ENCODE data around the gene GPD1L.
"Not testable (repeated sequence)": the region's sequence is repeated elsewhere in the genome, so short reads cannot be mapped to it uniquely, and the experiment has no call there.

GPD1L gene

DNA sequence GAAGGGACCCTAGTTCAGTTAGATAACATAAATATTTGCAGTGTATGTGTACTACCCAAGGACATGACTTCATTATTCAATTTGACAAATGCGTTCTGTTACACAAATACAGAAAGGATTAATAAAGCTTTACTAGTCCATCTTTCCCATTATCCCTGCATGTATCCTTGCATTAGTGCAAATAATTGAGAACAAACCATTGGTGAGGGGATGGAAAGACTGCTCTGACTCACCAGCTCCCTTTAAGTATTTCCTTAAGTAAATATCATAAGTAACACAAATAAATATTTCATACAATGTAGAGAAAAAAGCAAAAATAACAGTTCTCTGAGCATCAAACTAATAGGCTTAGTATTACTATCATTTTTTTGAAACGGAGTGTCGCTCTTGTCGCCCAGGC lies 1.9 kb upstream of the GPD1L start:
- Histone ChIP-seq H4K20me1 (ENCODE audit: insufficient read depth, low read length, poor library complexity, severe bottlenecking) (no peaks in the 10 kb centered on the region), H3K36me3 (ENCODE audit: insufficient read depth, low read length) (no peaks in the 10 kb centered on the region), H2AFZ (ENCODE audit: low read length) (no peak overlapping the region), H3K9me2 (replicated peaks; ENCODE audit: low read depth, low read length) (no peaks in the 10 kb centered on the region), H3K9ac (ENCODE audit: low read depth, low read length, poor library complexity, severe bottlenecking) (no peak overlapping the region), H3K4me2 (ENCODE audit: low read depth, low read length, poor library complexity, severe bottlenecking) (no peak overlapping the region), H3F3A (ENCODE audit: low read depth) (no peaks in the 10 kb centered on the region), H3K79me2 (ENCODE audit: insufficient read depth, low read length) (no peaks in the 10 kb centered on the region), H3K9me3 (ENCODE audit: insufficient read depth, low read depth, low read length) (peaks cover 9% of the 10 kb centered on the region; the same call in 1 of the 2 replicates), H3K4me3 (ENCODE audit: low read length, poor library complexity, severe bottlenecking) (no peak overlapping the region), H3K4me1 (ENCODE audit: insufficient read depth, low read length, poor library complexity, severe bottlenecking) (peaks cover 10% of the 10 kb centered on the region), H3K27me3 (ENCODE audit: insufficient read depth, low read length, poor library complexity, severe bottlenecking) (peaks cover 25% of the 10 kb centered on the region)
- TF ChIP-seq CTCF (conservative IDR thresholded peaks at IDR 0.05; ENCODE audit: low read length), result no peak
- TF ChIP-seq EZH2phosphoT487 (IDR thresholded peaks at IDR 0.05; ENCODE audit: borderline replicate concordance), result no peak

DNA sequence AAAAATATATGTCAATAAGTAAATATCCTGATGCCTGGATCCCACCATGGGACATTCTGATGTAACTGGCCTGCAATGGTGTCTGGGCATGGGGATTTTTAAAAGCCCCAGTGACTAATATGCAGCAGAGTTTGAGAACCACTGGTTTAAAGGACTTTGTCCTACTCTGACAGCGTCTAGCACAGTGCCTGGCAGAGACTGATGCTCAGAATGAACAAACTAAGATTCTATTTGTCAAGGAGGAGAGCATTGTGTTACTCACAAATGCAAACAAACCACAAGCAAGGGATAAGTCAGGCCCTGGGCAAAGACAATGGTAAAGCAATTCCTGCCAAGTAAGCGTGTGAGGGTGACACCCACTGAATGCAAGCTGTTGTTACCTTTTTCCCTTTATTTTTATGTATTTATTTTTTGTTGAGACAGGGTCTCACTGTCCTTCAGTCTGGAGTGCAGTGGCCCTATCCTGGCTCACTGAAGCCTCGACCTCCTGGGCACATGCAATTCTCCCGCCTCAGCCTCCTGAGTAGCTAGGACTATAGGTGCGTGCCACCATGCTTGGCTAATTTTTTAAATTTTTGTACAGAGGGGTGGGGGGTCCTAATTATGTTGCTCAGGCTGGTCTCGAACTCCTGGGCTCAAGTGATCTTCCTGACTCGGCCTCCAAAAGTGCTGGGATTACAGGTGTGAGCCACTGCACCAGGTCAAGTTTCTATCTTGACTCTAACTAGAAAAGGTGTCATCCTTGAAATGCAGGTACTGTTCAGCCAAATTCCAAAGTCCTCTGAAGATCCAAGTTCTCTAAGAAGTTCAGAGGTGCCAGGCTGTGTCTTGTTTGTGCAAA lies 909 bp upstream of the GPD1L start:
- no peaks in the 10 kb centered on the region for H3K9me2 ChIP-seq (replicated peaks; ENCODE audit: low read depth, low read length)
- H3K4me1 ChIP-seq (ENCODE audit: insufficient read depth, low read length, poor library complexity, severe bottlenecking), result peaks cover 10% of the 10 kb centered on the region
- no peaks in the 10 kb centered on the region for H3F3A ChIP-seq (ENCODE audit: low read depth)
- no peaks in the 10 kb centered on the region for H4K20me1 ChIP-seq (ENCODE audit: insufficient read depth, low read length, poor library complexity, severe bottlenecking)
- H2AFZ ChIP-seq (ENCODE audit: low read length), result peak overlapping the region; percentile 88
- H3K27me3 ChIP-seq (ENCODE audit: insufficient read depth, low read length, poor library complexity, severe bottlenecking), result peaks cover 27% of the 10 kb centered on the region
- peak overlapping the region; percentile 74 for H3K4me3 ChIP-seq (ENCODE audit: low read length, poor library complexity, severe bottlenecking)
- peaks cover 8% of the 10 kb centered on the region; the same call in 1 of the 2 replicates for H3K9me3 ChIP-seq (ENCODE audit: insufficient read depth, low read depth, low read length)
- TF ChIP-seq CTCF (conservative IDR thresholded peaks at IDR 0.05; ENCODE audit: low read length), result no peak
- no peak for TF ChIP-seq EZH2phosphoT487 (IDR thresholded peaks at IDR 0.05; ENCODE audit: borderline replicate concordance)
- H3K79me2 ChIP-seq (ENCODE audit: insufficient read depth, low read length), result no peaks in the 10 kb centered on the region
- H3K9ac ChIP-seq (ENCODE audit: low read depth, low read length, poor library complexity, severe bottlenecking), result peak overlapping the region; percentile 55
- H3K4me2 ChIP-seq (ENCODE audit: low read depth, low read length, poor library complexity, severe bottlenecking), result peak overlapping the region; percentile 79
- no peaks in the 10 kb centered on the region for H3K36me3 ChIP-seq (ENCODE audit: insufficient read depth, low read length)

DNA sequence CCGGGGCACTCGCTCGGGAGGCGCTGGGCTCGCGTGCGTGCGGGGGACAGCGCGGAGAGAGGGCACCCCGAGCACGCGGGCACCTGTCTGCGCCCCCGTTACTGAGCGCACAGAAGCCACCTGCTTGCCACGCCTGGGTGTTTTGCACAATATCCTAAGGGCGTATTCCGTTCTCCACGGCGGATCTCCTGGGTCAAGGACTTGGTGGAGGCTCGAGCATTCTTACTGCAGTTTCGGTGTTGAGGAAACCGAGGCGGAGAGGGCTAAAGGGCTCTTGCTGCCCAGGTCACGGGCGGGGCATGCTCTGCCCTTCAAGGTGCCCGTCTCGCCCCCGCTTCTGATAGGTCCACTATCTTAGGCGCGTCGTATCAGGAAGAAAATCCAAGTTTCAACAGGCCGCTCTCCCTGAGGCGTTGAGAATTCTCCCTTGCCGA lies 526 bp downstream of the GPD1L start:
- H4K20me1 ChIP-seq (ENCODE audit: insufficient read depth, low read length, poor library complexity, severe bottlenecking), result no peaks in the 10 kb centered on the region
- H3K4me1 ChIP-seq (ENCODE audit: insufficient read depth, low read length, poor library complexity, severe bottlenecking), result peaks cover 10% of the 10 kb centered on the region
- peak overlapping the region; percentile 88; the same call in 1 of the 2 replicates for H2AFZ ChIP-seq (ENCODE audit: low read length)
- peak overlapping the region; percentile 74 for H3K4me3 ChIP-seq (ENCODE audit: low read length, poor library complexity, severe bottlenecking)
- no peaks in the 10 kb centered on the region for H3F3A ChIP-seq (ENCODE audit: low read depth)
- peak overlapping the region; percentile 55 for H3K9ac ChIP-seq (ENCODE audit: low read depth, low read length, poor library complexity, severe bottlenecking)
- H3K9me2 ChIP-seq (replicated peaks; ENCODE audit: low read depth, low read length), result no peaks in the 10 kb centered on the region
- H3K36me3 ChIP-seq (ENCODE audit: insufficient read depth, low read length), result no peaks in the 10 kb centered on the region
- H3K27me3 ChIP-seq (ENCODE audit: insufficient read depth, low read length, poor library complexity, severe bottlenecking), result peaks cover 27% of the 10 kb centered on the region
- H3K79me2 ChIP-seq (ENCODE audit: insufficient read depth, low read length), result no peaks in the 10 kb centered on the region
- no peak for TF ChIP-seq CTCF (conservative IDR thresholded peaks at IDR 0.05; ENCODE audit: low read length)
- TF ChIP-seq EZH2phosphoT487 (IDR thresholded peaks at IDR 0.05; ENCODE audit: borderline replicate concordance), result no peak
- H3K4me2 ChIP-seq (ENCODE audit: low read depth, low read length, poor library complexity, severe bottlenecking), result peak overlapping the region; percentile 79
- H3K9me3 ChIP-seq (ENCODE audit: insufficient read depth, low read depth, low read length), result peaks cover 6% of the 10 kb centered on the region; the same call in 1 of the 2 replicates

- not testable (repeated sequence) for H3K9ac ChIP-seq (ENCODE audit: low read depth, low read length, poor library complexity, severe bottlenecking); H3K4me3 ChIP-seq (ENCODE audit: low read length, poor library complexity, severe bottlenecking); H3F3A ChIP-seq (ENCODE audit: low read depth); H3K9me2 ChIP-seq (replicated peaks; ENCODE audit: low read depth, low read length); H3K79me2 ChIP-seq (ENCODE audit: insufficient read depth, low read length); H2AFZ ChIP-seq (ENCODE audit: low read length); H3K4me2 ChIP-seq (ENCODE audit: low read depth, low read length, poor library complexity, severe bottlenecking); H3K36me3 ChIP-seq (ENCODE audit: insufficient read depth, low read length); H4K20me1 ChIP-seq (ENCODE audit: insufficient read depth, low read length, poor library complexity, severe bottlenecking); H3K4me1 ChIP-seq (ENCODE audit: insufficient read depth, low read length, poor library complexity, severe bottlenecking); H3K9me3 ChIP-seq (ENCODE audit: insufficient read depth, low read depth, low read length)
- H3K27me3 ChIP-seq (ENCODE audit: insufficient read depth, low read length, poor library complexity, severe bottlenecking), result peaks cover 27% of the 10 kb centered on the region
Observed at GRCh38 chr3:32108224-32108623, 1.8 kb downstream of the GPD1L start.
